Measurements from ENCODE around the gene LTBP1.

LTBP1 gene

DNA sequence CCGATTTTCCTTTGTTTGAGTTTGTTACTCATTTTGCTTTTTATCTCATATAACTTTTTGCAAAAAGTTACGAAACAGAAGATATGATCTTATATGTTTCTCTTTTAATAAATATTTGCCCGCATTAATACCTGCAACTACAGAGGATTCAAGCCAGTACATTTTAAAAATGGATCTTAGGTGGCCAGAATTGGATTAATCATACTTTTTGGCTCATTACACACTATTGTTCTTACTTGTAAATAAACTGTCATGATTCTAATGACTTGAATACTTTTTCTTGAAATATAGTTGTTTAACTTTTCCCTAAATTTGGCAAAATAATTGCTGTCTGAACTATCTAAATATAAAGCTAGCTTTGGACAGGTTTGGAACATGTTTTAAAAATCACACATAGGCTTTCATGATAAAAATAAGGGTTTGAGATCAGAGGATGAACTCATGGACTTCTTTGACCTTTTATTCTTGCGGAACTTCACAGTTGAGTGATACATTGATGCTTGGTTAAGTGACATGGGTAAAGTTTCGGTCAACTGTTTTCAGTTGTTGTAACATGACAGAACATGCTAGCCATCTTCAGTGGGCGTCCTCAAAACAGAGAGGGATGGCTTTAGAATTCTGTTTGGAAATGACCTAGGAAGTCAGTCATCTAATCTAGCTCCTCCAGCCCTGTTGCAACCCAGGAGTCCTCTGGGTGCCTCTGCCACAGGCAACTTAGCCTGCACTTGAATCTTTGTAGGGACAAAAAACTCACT lies 44.5 kb downstream of the LTBP1 start:
- Mint-ChIP-seq H3K36me3 (ENCODE audit: low read depth) (peaks cover 3% of the 10 kb centered on the region), H3K27ac (no peak overlapping the region), H3K4me3 (no peak overlapping the region), H3K27me3 (ENCODE audit: low read depth) (peaks cover 5% of the 10 kb centered on the region), H3K4me1 (peaks cover 8% of the 10 kb centered on the region), H3K9me3 (peaks cover 10% of the 10 kb centered on the region)
- TF ChIP-seq, protein P1, sequence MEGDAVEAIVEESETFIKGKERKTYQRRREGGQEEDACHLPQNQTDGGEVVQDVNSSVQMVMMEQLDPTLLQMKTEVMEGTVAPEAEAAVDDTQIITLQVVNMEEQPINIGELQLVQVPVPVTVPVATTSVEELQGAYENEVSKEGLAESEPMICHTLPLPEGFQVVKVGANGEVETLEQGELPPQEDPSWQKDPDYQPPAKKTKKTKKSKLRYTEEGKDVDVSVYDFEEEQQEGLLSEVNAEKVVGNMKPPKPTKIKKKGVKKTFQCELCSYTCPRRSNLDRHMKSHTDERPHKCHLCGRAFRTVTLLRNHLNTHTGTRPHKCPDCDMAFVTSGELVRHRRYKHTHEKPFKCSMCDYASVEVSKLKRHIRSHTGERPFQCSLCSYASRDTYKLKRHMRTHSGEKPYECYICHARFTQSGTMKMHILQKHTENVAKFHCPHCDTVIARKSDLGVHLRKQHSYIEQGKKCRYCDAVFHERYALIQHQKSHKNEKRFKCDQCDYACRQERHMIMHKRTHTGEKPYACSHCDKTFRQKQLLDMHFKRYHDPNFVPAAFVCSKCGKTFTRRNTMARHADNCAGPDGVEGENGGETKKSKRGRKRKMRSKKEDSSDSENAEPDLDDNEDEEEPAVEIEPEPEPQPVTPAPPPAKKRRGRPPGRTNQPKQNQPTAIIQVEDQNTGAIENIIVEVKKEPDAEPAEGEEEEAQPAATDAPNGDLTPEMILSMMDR (IDR thresholded peaks at IDR 0.05; ENCODE audit: unreplicated experiment in 3 of 3) = no peak

DNA sequence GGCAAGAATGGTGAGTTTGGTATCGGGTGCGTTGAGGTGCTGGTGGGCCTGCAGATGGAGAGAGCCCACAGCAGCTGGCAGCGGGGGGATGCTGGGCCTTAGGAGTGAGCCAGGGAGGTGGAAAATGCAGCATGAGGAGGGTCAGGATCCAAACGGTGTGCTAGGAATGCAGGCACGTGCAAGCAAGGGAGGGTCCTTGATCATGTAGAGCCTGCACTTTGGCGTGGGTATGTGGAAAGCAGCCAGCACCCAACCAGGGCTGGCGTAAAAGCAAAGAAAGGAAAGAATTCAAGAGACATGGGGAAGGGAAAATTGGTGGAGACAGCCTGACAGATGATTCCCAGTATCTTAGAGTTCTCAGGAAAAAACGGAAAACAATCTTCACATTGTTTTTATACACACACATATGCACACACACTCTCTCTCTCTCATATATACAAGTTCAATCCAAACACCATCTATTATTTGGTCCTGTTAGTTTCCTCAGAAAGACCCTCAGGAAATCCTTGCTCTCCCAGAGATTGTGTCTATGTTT lies 46.3 kb downstream of the LTBP1 start:
- H3K27ac Mint-ChIP-seq = peak overlapping the region in 2 of 3 experiments; percentile 15 to 51
- TF ChIP-seq, protein P1 (IDR thresholded peaks at IDR 0.05; ENCODE audit: unreplicated experiment in 3 of 3) = no peak
- H3K36me3 Mint-ChIP-seq (ENCODE audit: low read depth) = peaks cover 3% of the 10 kb centered on the region
- H3K4me3 Mint-ChIP-seq = no peak overlapping the region
- peaks cover 10% of the 10 kb centered on the region for H3K9me3 Mint-ChIP-seq
- H3K27me3 Mint-ChIP-seq (ENCODE audit: low read depth) = peaks cover 5% of the 10 kb centered on the region
- H3K4me1 Mint-ChIP-seq = peaks cover 14% of the 10 kb centered on the region

DNA sequence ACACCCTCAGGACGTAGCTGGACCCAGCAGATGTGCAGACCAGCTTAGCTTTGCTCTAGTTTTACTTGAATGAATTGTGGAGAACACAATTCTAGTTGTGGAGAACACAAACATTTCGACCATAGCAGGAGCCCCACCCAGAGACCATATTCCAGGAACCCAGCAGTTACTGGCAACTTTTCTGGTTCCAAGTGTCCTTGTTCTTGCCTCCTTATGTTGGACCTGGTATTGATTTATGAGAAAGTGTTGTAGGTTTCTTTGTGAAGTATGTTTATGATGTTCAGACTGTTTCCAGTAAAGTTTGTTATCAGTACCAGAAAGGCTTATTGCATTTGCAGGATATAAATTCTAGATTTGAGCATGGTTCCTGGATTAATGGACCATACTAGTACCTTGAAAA lies 51.0 kb downstream of the LTBP1 start:
- H3K36me3 Mint-ChIP-seq (ENCODE audit: low read depth) = peaks cover 3% of the 10 kb centered on the region
- TF ChIP-seq, protein P1 (IDR thresholded peaks at IDR 0.05; ENCODE audit: unreplicated experiment in 3 of 3) = no peak
- H3K27ac Mint-ChIP-seq = peak overlapping the region in 2 of 3 experiments; percentile 58 to 85
- peaks cover 10% of the 10 kb centered on the region for H3K9me3 Mint-ChIP-seq
- peaks cover 14% of the 10 kb centered on the region for H3K4me1 Mint-ChIP-seq
- H3K27me3 Mint-ChIP-seq (ENCODE audit: low read depth) = peaks cover 5% of the 10 kb centered on the region
- H3K4me3 Mint-ChIP-seq = no peak overlapping the region

DNA sequence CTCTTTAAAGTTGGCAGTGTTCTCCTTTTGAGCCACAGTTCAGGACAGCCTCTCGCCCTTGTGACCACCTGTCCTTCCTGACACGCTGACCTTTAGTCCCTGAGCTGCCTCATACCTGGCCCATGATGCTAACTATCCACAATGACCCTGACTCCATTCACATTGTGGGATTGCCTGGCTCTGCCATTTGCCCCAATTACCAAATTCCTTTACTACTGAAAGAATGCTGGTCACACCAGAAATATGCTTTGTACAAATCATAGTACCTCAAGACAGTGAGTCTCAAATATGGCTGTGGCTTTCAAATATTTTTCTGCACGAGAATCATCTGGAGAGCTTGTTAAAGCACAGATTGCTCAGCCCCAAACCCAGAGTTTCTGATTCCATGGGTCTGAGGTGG lies 54.2 kb downstream of the LTBP1 start:
- Mint-ChIP-seq H3K36me3 (ENCODE audit: low read depth) (no peaks in the 10 kb centered on the region), H3K27ac (peak overlapping the region in 1 of 3 experiments; percentile 19), H3K27me3 (ENCODE audit: low read depth) (no peaks in the 10 kb centered on the region), H3K4me1 (peaks cover 5% of the 10 kb centered on the region), H3K9me3 (peaks cover 3% of the 10 kb centered on the region), H3K4me3 (no peak overlapping the region)
- TF ChIP-seq, protein P1 (IDR thresholded peaks at IDR 0.05; ENCODE audit: unreplicated experiment in 3 of 3) = no peak

DNA sequence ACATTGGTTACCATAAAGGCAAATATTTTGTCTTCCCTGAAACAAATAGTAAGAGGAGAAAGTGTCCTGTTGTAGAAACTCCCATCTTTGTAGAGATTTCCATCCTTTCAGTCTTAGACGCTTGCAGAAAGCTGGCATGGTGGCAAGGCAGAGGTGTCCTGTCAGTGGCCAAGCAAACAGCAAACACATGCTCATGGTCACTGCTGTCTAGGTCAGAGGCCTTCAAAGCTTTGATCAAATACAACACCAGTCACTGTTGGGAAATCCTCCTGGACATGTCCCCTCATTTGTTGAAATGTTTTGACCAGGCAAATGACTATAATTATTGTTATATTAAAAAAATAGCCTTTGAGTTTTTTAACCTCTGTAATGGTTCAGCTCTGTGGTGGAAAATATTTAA lies 55.1 kb downstream of the LTBP1 start:
- peaks cover 5% of the 10 kb centered on the region for H3K4me1 Mint-ChIP-seq
- TF ChIP-seq, protein P1 (IDR thresholded peaks at IDR 0.05; ENCODE audit: unreplicated experiment in 3 of 3) = no peak
- H3K4me3 Mint-ChIP-seq = no peak overlapping the region
- no peaks in the 10 kb centered on the region for H3K36me3 Mint-ChIP-seq (ENCODE audit: low read depth)
- H3K27me3 Mint-ChIP-seq (ENCODE audit: low read depth) = no peaks in the 10 kb centered on the region
- no peak overlapping the region for H3K27ac Mint-ChIP-seq
- H3K9me3 Mint-ChIP-seq = no peaks in the 10 kb centered on the region

DNA sequence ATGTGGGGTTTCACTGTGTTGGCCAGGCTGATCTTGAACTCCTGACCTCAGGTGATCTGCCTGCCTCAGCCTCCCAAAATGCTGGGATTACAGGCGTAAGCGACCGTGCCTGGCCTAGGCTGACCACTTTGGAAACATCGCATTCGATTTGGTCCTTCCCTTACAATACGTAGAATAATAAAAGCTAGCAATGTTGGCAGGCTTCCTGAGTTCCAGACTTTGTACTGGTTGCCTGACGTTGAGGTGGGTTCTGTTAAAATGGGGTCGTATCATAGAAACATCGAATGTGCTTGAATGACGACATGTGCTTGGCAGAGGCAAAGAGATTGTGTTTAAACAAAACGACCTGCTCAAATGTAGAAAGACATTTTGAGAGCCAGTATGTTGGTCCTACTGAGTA lies 56.1 kb downstream of the LTBP1 start:
- TF ChIP-seq, protein P1 (IDR thresholded peaks at IDR 0.05; ENCODE audit: unreplicated experiment in 3 of 3) = no peak

More for the DNA sequence above, 56.1 kb downstream of the LTBP1 start:
- H3K9me3 Mint-ChIP-seq = no peaks in the 10 kb centered on the region
- peaks cover 6% of the 10 kb centered on the region for H3K4me1 Mint-ChIP-seq
- H3K4me3 Mint-ChIP-seq = no peak overlapping the region
- H3K27ac Mint-ChIP-seq = no peak overlapping the region
- no peaks in the 10 kb centered on the region for H3K27me3 Mint-ChIP-seq (ENCODE audit: low read depth)
- H3K36me3 Mint-ChIP-seq (ENCODE audit: low read depth) = no peaks in the 10 kb centered on the region

Data from nephron (organoid).